Stimulated activated CD8-positive, alpha-beta memory T cell treated with anti-CD3 and anti-CD28 coated beads, Interleukin-7, amount 100 ng/mL, for 24 hours (primary cell): ENCODE data around the gene TNS4.
"Not testable (repeated sequence)": the region's sequence is repeated elsewhere in the genome, so short reads cannot be mapped to it uniquely, and the experiment has no call there.

Experiments
- DNase-seq: peaks from one replicate; pipeline ENCODE4 v3.0.0-alpha.2; 2020; ENCODE audit warnings: low read depth

TNS4 gene

GRCh38 chr17:40501499-40501911 is at the start of gene TNS4:
TSS of gene TNS4 (minus strand) at chr17:40501623. CDS start at chr17:40496425, 5,198 bp downstream.
- DNase-seq = no peak

- no peak for DNase-seq
Observed at GRCh38 chr17:40550608-40551007, 49.2 kb upstream of the TNS4 start.

- DNase-seq = no peak
Observed at GRCh38 chr17:40548982-40549685, 47.7 kb upstream of the TNS4 start.

- DNase-seq = no peak
Observed at GRCh38 chr17:40548491-40548981, 47.1 kb upstream of the TNS4 start.

GRCh38 chr17:40547785-40548478 is 46.5 kb upstream of the TNS4 start:
- DNase-seq = no peak

- DNase-seq = no peak
Observed at GRCh38 chr17:40547079-40547784, 45.8 kb upstream of the TNS4 start.

- not testable (repeated sequence) for DNase-seq
Observed at GRCh38 chr17:40546497-40546896, 45.1 kb upstream of the TNS4 start.

- no peak for DNase-seq
Observed at GRCh38 chr17:40545660-40546059, 44.2 kb upstream of the TNS4 start.

GRCh38 chr17:40542558-40543411 is 41.4 kb upstream of the TNS4 start:
- DNase-seq = no peak

GRCh38 chr17:40541873-40542557 is 40.6 kb upstream of the TNS4 start:
- no peak for DNase-seq

GRCh38 chr17:40541060-40541872 is 39.8 kb upstream of the TNS4 start:
- DNase-seq = no peak

GRCh38 chr17:40540448-40540847 is 39.0 kb upstream of the TNS4 start:
- DNase-seq = no peak

GRCh38 chr17:40539711-40540411 is 38.4 kb upstream of the TNS4 start:
- DNase-seq = no peak

GRCh38 chr17:40538936-40539705 is 37.7 kb upstream of the TNS4 start:
- no peak for DNase-seq

- DNase-seq = no peak
Observed at GRCh38 chr17:40538019-40538935, 36.9 kb upstream of the TNS4 start.

GRCh38 chr17:40536295-40537171 is 35.1 kb upstream of the TNS4 start:
- no peak for DNase-seq

- no peak for DNase-seq
Observed at GRCh38 chr17:40535924-40536294, 34.5 kb upstream of the TNS4 start.
